ENCODE data around the gene PHC3. TPM values are rescaled to one million over a fixed set of nuclear protein-coding genes. Genes with fewer than 3 reads are reported as not detected.

The PHC3 gene
- total and polyA plus RNA-seq, 2 of the 13 experiments (the other 11 are each of a cell fraction or from before 2014, with no cell fraction given): 24.1 to 49.0 TPM

DNA sequence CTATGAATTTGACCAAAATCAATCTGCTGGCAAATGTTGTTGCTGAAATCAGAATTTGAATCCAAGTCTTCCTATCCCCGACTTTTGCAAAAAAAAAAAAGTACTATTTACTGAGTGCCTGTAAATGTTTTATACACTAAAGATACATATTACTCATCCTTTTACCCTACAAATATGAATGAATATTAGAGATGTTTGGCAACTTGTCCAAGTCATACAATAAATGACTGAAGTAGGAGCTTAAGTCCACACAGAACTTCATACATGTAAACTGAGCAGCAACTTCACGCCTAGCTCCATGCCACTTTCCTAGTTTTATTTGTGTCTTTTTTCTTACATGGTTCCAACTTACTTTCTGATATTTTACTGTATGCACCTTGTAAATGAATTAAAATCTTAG lies 39.2 kb downstream of the PHC3 start:
- POLR2A ChIA-PET: no interaction called here
- peaks cover 6% of the 10 kb centered on the region for H3K79me2 ChIP-seq (ENCODE audit: insufficient read depth, low read length)
- BruUV-seq (replicated peaks): no TSS peak

More for the DNA sequence above, 39.2 kb downstream of the PHC3 start:
- CTCF ChIA-PET (ENCODE audit: low intra/inter-chr PET ratio, low total read pairs): no interaction called here
- Histone ChIP-seq H4K20me1 (ENCODE audit: insufficient read depth, low read length) (no peaks in the 10 kb centered on the region), H3K4me1 (ENCODE audit: insufficient read depth, low read length) (no peaks in the 10 kb centered on the region), H2AFZ (ENCODE audit: low read length) (no peak overlapping the region), H3K9ac (ENCODE audit: insufficient read depth, low read depth, low read length) (no peak overlapping the region), H3K9me3 (ENCODE audit: low read length) (no peaks in the 10 kb centered on the region), H3K4me2 (ENCODE audit: low read depth, low read length) (no peak overlapping the region), H3K36me3 (replicated peaks in 1 of 2; ENCODE audit: control insufficient read depth in 1 of 2, insufficient read depth in 2 of 2, low read length in 2 of 2) (peaks cover 1 to 19% of the 10 kb centered on the region in 2 experiments; a peak in 4 of 5 replicates), H3K4me3 (replicated peaks in 1 of 3; ENCODE audit: insufficient read depth in 1 of 3, low read depth in 2 of 3, low read length in 3 of 3) (no peak overlapping the region), H3K27ac (ENCODE audit: extremely low read length, insufficient read depth, low read length) (no peak overlapping the region), H3K27me3 (ENCODE audit: control insufficient read depth in 1 of 2, insufficient read depth in 2 of 2, low read length in 2 of 2) (no peaks in the 10 kb centered on the region)
- 97% methylated on average over 2 of the region's 2 CpGs for WGBS (ENCODE audit: low lambda C conversion rate)
- ATAC-seq (no peak), DNase-seq (ENCODE audit: low spot score) (no peak), FAIRE-seq (no peak)
- TF ChIP-seq, protein P1, sequence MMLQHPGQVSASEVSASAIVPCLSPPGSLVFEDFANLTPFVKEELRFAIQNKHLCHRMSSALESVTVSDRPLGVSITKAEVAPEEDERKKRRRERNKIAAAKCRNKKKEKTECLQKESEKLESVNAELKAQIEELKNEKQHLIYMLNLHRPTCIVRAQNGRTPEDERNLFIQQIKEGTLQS (CRISPR knock-in tag; IDR thresholded peaks at IDR 0.05): no peak
- no peak for TF ChIP-seq ZNF773 (CRISPR knock-in tag; IDR thresholded peaks at IDR 0.05; ENCODE audit: borderline replicate concordance)
- no peak for TF ChIP-seq ZBTB39 (CRISPR knock-in tag; IDR thresholded peaks at IDR 0.05)
- TF ChIP-seq XRCC5 (optimal IDR thresholded peaks at IDR 0.05; ENCODE audit: low read length): no peak
- no peak for TF ChIP-seq NPAS2 (CRISPR knock-in tag; IDR thresholded peaks at IDR 0.05; ENCODE audit: borderline replicate concordance)
- TF ChIP-seq, protein P2, sequence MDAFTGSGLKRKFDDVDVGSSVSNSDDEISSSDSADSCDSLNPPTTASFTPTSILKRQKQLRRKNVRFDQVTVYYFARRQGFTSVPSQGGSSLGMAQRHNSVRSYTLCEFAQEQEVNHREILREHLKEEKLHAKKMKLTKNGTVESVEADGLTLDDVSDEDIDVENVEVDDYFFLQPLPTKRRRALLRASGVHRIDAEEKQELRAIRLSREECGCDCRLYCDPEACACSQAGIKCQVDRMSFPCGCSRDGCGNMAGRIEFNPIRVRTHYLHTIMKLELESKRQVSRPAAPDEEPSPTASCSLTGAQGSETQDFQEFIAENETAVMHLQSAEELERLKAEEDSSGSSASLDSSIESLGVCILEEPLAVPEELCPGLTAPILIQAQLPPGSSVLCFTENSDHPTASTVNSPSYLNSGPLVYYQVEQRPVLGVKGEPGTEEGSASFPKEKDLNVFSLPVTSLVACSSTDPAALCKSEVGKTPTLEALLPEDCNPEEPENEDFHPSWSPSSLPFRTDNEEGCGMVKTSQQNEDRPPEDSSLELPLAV (CRISPR knock-in tag; conservative IDR thresholded peaks at IDR 0.05; ENCODE audit: low read depth): no peak
- in situ Hi-C loops (cut with HindIII; ENCODE audit: extremely low pct_ligation_motif_present, low pct_unique_long_range_greater_than_20kb) (no loop called here), intact Hi-C loops (cut with micrococcal nuclease; ENCODE audit: unreplicated experiment) (no loop called here)
